ENCODE results near the gene MTCL1.

MTCL1 gene

GRCh38 chr18:8766559-8767293 is 61.4 kb downstream of the MTCL1 start:
- DNase-seq (ENCODE audit: low spot score) = peak; percentile 24
- TF ChIP-seq CTCF (IDR thresholded peaks at IDR 0.05) = no peak
- Histone ChIP-seq H3K4me3 (no peak overlapping the region), H3K27ac (no peak overlapping the region)

- Histone ChIP-seq H3K4me3 (no peak overlapping the region), H3K27ac (no peak overlapping the region)
- peak; percentile 12 for DNase-seq (ENCODE audit: low spot score)
- no peak for TF ChIP-seq CTCF (IDR thresholded peaks at IDR 0.05)
Observed at GRCh38 chr18:8767340-8767739, 62.0 kb downstream of the MTCL1 start.

- no peak overlapping the region for H3K4me3 ChIP-seq
- no peak overlapping the region for H3K27ac ChIP-seq
- DNase-seq (ENCODE audit: low spot score) = peak; percentile 7
- TF ChIP-seq CTCF (IDR thresholded peaks at IDR 0.05) = no peak
Observed at GRCh38 chr18:8769509-8770095, 64.2 kb downstream of the MTCL1 start.

GRCh38 chr18:8770657-8771056 is 65.3 kb downstream of the MTCL1 start:
- Histone ChIP-seq H3K4me3 (no peak overlapping the region), H3K27ac (no peak overlapping the region)
- peak; percentile 2 for DNase-seq (ENCODE audit: low spot score)
- no peak for TF ChIP-seq CTCF (IDR thresholded peaks at IDR 0.05)

- Histone ChIP-seq H3K27ac (no peak overlapping the region), H3K4me3 (no peak overlapping the region)
- no peak for TF ChIP-seq CTCF (IDR thresholded peaks at IDR 0.05)
- peak; percentile 53 for DNase-seq (ENCODE audit: low spot score)
Observed at GRCh38 chr18:8771930-8772329, 66.6 kb downstream of the MTCL1 start.

- TF ChIP-seq CTCF (IDR thresholded peaks at IDR 0.05) = no peak
- no peak overlapping the region for H3K4me3 ChIP-seq
- DNase-seq (ENCODE audit: low spot score) = peak; percentile 28
- no peak overlapping the region for H3K27ac ChIP-seq
Observed at GRCh38 chr18:8773980-8774379, 68.6 kb downstream of the MTCL1 start.

All from coronary artery (tissue), 2 donors.